ENCODE measurements around the gene PVR.

DNA sequence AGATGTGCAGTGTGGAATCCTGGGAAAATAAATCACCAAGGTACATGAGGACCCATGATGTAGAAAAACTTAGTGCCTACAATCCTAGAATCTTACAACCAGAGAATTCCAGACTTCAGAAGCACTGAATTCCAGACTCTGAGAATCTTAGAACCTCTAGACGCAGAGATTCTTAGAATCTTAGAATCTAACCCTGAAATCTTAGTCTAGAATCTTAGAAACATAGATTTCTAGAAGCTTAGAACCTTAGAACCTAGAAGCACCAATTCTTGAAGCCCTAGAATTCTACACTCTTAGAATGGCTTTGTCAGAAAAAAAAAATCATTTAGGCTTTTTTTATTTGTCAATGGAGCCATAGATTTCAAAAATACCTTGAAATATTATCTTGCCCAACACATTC, 61.3 kb downstream of the PVR start:
- TF ChIP-seq, protein P1, sequence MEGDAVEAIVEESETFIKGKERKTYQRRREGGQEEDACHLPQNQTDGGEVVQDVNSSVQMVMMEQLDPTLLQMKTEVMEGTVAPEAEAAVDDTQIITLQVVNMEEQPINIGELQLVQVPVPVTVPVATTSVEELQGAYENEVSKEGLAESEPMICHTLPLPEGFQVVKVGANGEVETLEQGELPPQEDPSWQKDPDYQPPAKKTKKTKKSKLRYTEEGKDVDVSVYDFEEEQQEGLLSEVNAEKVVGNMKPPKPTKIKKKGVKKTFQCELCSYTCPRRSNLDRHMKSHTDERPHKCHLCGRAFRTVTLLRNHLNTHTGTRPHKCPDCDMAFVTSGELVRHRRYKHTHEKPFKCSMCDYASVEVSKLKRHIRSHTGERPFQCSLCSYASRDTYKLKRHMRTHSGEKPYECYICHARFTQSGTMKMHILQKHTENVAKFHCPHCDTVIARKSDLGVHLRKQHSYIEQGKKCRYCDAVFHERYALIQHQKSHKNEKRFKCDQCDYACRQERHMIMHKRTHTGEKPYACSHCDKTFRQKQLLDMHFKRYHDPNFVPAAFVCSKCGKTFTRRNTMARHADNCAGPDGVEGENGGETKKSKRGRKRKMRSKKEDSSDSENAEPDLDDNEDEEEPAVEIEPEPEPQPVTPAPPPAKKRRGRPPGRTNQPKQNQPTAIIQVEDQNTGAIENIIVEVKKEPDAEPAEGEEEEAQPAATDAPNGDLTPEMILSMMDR (IDR thresholded peaks at IDR 0.05; ENCODE audit: low read depth, low read length) = no peak
- no peak for TF ChIP-seq EZH2phosphoT487 (IDR thresholded peaks at IDR 0.05; ENCODE audit: low read depth)
